ENCODE measurements around the gene SMARCC2.
A peak's percentile ranks its signal among the peaks of the same experiment; 100 is the strongest.

Gene SMARCC2

DNA sequence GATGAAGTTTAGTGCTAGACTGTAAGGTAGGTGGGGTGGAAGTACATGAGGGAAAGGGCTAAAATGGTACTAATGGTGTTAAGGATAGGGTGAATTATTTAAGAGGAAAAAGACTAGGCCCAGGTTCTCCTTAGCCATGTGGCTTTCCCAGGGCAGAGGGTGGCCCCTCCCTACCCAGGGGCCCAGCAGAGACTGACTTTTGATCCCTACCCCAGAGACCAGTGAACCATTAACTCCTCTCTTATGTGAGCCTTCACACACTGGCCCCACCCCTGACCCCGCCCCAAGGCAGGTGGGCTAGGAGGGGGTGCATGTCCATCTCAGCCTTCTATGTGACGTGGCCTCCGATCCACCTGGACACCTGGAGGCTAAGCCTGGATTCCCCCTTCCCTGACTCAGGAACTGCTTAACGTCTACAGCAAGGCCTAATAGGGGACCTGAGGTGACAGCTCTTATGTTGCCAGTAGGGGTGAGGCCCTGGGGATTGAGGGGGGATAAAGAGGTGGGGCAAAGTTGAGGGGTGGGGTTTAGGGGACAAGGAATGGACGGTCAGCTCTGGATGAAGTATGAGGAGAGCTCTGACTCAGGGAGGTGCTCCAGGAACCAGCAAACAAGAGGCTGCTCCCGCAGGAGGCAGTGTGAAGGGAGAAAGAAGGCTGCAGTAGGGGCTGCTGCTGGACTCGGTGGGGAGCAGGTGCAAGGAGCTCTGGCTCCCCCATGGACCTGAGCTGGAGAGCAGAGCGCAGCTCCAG, 41.3 kb upstream of the SMARCC2 start:
- no peak overlapping the region for H3K4me3 ChIP-seq (ENCODE audit: low read length)
- TF ChIP-seq, protein P1, sequence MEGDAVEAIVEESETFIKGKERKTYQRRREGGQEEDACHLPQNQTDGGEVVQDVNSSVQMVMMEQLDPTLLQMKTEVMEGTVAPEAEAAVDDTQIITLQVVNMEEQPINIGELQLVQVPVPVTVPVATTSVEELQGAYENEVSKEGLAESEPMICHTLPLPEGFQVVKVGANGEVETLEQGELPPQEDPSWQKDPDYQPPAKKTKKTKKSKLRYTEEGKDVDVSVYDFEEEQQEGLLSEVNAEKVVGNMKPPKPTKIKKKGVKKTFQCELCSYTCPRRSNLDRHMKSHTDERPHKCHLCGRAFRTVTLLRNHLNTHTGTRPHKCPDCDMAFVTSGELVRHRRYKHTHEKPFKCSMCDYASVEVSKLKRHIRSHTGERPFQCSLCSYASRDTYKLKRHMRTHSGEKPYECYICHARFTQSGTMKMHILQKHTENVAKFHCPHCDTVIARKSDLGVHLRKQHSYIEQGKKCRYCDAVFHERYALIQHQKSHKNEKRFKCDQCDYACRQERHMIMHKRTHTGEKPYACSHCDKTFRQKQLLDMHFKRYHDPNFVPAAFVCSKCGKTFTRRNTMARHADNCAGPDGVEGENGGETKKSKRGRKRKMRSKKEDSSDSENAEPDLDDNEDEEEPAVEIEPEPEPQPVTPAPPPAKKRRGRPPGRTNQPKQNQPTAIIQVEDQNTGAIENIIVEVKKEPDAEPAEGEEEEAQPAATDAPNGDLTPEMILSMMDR (conservative IDR thresholded peaks at IDR 0.05; ENCODE audit: low read depth, low read length) = no peak
- DNase-seq (ENCODE audit: low read depth) = no peak

DNA sequence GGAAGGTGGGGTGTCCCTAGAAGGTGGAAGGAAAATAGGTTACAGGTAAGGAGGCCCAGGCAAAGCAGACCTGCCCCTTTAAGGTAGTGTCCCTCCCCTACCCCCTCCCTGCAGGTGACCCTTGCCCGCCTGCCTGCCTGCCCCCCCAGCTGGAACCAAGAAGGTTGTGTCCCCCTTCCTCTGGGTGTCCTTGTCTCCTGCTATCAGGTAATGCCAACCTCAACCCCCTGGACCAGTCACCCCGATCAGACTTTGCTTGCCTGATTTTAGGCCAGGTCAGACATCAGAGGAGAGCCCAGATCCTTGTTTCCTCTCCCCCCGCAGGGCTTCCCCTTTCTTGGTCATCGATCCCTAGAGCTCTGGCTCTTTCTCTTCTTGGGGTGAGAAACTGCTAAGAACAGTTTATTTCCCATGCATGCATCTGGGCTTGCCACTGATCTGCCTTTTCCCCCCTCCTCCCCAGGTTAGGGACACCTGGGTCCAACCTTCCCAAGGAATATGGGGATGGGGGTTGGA, 40.7 kb upstream of the SMARCC2 start, which contains the start of gene SLC39A5:
Gene SLC39A5, plus strand, starts transcription at position 136 of the 516 bp plus-strand sequence. CDS start 1,224 bp downstream, outside the sequence.
- DNase-seq (ENCODE audit: low read depth) = no peak
- TF ChIP-seq, protein P1 (conservative IDR thresholded peaks at IDR 0.05; ENCODE audit: low read depth, low read length) = no peak
- no peak within 1 kb of the TSS for H3K4me3 ChIP-seq (ENCODE audit: low read length)

DNA sequence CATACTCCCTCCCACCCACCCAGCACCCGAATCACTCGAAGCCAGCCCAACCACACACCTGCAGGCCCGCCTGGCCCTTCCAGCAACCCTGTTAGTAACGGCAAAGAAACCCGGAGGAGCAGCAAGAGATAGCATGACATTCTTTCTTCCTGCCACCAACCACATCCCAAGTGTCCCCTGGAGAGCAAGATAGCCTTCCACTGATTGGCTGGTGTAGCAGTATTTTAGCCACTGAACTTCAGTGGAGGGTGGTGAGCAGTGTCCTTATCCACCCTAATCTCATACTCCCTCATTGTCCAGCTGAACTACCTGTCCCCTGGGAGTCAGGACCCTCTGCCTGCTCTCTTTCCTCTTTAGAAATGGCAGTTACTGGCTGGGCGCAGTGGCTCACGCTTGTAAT, 39.8 kb upstream of the SMARCC2 start:
- H3K4me3 ChIP-seq (ENCODE audit: low read length) = no peak overlapping the region
- DNase-seq (ENCODE audit: low read depth) = no peak
- TF ChIP-seq, protein P1 (conservative IDR thresholded peaks at IDR 0.05; ENCODE audit: low read depth, low read length) = no peak

DNA sequence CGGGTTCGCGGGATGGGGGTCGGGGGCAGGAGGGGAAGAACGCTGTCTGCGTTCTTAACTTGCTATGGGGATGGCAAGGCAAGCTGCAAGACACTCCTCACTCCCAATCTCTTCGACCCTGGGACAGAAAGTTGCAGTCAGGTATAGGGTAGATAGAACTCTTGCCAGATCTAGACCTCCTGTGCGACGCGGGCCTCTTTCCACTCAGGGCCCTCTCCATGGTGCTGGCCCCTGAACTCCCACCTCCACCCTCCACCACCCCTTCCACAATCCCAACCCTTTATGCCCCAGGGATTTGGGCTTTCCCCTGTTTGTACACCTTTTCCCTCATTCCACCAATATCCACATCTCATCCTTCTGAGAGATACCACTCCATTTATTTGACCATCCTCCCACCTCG, 35.7 kb upstream of the SMARCC2 start:
- TF ChIP-seq, protein P1 (conservative IDR thresholded peaks at IDR 0.05; ENCODE audit: low read depth, low read length) = no peak
- peak overlapping the region; percentile 80 for H3K4me3 ChIP-seq (ENCODE audit: low read length)

DNA sequence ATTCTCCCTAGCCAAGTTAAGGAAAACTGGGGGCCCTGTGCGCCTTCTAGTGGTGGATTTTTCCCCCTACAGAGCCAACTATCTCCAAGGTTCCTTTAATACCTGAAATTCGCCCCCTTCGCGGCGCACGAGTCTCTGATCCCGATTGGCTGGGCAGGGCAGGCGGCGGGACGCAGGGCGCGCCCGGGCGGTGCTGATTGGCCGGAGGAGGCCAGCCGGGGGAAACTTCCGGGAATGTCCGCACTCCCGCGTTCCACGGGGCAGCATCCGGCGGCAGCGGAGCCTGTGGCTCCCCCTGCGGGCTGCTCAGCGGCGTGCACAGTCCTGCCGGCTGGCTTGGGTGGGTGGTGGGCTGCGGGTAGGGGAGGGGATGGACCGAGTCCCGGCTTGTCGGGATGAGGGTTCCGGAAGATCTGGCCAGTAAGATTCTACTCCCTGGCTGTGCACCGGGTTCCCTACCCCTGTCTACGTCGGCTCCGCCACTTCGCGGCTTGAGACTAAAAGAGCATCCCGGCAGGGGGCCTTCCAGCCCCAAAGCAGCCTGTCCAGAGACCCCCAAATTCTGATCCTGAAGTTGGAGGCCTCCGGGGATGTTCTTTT, 34.9 kb upstream of the SMARCC2 start, which contains the start of gene NABP2:
Gene NABP2, plus strand, starts transcription at position 241 of the 600 bp plus-strand sequence. CDS start 515 bp downstream, outside the sequence.
- TF ChIP-seq, protein P1 (conservative IDR thresholded peaks at IDR 0.05; ENCODE audit: low read depth, low read length) = peak; percentile 68
- H3K4me3 ChIP-seq (ENCODE audit: low read length) = peak within 1 kb of the TSS; percentile 80
- peak; percentile 89 for DNase-seq (ENCODE audit: low read depth)

More for the DNA sequence above, 35.7 kb upstream of the SMARCC2 start:
- no peak for DNase-seq (ENCODE audit: low read depth)

DNA sequence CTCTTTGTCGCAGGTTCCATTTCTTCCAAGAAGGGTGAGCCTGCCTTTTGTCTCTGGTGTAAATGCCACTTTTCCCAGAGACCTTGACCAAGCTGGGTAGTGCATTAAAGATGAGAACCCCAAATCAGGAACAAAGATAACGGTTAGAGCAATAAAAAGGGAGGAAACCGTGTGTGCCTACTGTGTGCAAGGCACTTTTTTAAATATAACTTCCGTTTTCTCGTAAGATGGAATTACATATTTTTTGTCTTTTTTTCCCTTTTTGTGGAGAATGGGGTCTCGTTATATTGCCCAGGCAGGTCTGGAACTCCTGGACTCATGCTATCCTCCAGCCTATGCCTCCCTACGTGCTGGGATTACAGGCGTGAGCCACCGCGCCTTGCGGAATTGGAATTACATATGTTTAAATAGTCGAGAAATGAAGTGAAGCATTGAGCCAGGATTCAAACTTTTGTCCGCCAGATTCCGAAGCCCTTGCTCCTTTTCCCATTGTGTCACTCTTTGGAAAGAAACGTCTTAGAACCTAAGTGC, 34.4 kb upstream of the SMARCC2 start:
- DNase-seq (ENCODE audit: low read depth) = no peak
- TF ChIP-seq, protein P1 (conservative IDR thresholded peaks at IDR 0.05; ENCODE audit: low read depth, low read length) = no peak
- H3K4me3 ChIP-seq (ENCODE audit: low read length) = peak overlapping the region; percentile 31

Data from retinal pigment epithelial cell (primary cell).